GM18867 (cell line): ENCODE measurements around the gene ANO4.
"Not testable (repeated sequence)": the region's sequence is repeated elsewhere in the genome, so short reads cannot be mapped to it uniquely, and the experiment has no call there.

Source experiments
- ATAC-seq: cut with Tn5 transposase; IDR thresholded peaks from one replicate; pipeline ENCODE4 v1.9.1; 2021; ENCODE audit warnings: mild to moderate bottlenecking, moderate library complexity; ENCODE audit not compliant: unreplicated experiment

ANO4 gene

GRCh38 chr12:101027200-101027599 is 232.6 kb downstream of the ANO4 start:
- no peak for ATAC-seq

DNA sequence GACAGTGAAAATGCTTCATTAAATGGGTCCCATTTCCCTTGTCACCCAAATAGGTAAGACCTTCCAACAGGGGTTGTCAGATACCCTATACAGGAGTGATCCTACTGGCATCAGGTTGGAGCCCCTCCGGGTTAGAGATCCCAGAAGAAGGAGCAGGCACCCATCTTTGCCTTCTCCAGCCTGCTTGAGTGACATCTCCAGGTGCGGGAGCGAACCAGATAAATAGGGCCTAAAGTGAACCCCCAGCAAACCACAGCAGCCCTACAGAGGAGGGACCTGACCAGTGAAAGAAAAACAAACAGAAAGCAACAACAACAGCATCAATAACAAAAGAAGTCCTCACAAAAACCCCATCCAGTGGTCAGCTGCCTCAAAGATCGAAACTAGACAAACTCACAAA is 233.2 kb downstream of the ANO4 start:
- no peak for ATAC-seq

- peak; percentile 65 for ATAC-seq
Observed at GRCh38 chr12:101038289-101038871, 243.8 kb downstream of the ANO4 start.

DNA sequence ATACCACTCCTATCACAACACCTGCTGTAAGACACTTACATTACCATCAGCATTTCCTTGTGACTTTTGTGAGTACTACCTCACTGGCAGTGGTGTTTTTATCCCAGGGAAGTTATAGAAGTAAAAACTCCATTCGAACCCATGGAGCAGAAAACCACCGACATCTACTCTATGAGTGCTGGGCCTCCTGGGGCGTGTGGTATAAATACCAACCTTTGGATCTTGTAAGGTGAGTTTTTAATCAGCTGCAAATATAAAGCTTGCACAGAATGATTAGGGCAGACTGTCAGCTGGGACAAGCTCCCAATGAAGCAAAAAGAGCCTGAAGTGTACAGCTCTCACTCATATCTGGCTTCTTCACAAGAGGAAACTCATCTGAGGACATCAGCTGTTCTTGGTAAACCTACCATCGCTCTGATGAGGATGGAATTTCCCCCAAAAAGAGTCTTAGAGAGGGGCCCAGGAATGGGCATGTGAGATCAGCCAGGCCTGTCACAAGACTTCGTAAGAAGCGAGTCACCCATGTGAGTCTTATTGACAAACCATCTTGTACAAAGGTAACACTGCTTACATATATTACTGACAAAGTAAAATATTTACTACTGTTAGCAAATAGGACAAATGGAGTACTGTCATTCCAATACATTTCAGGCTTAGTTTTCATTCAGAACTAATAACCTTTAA is 245.4 kb downstream of the ANO4 start:
- ATAC-seq: no peak

GRCh38 chr12:101040936-101041335 is 246.4 kb downstream of the ANO4 start:
- no peak for ATAC-seq

DNA sequence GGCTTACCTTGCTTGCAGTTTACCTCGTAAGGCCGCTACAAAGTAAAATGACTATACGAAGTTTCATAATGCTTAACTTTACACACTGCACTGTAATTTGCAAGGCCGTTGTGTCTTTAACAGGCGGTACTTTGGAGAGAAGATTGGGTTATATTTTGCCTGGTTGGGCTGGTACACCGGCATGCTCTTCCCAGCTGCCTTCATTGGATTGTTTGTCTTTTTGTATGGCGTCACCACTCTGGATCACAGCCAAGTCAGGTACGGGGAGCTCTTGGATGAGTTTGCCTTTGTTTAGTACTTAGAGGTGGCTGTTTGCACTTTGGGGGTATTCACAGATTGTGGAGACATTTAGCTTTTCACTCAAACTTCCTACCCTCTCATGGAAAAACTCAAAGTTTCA is 247.6 kb downstream of the ANO4 start:
- no peak for ATAC-seq

DNA sequence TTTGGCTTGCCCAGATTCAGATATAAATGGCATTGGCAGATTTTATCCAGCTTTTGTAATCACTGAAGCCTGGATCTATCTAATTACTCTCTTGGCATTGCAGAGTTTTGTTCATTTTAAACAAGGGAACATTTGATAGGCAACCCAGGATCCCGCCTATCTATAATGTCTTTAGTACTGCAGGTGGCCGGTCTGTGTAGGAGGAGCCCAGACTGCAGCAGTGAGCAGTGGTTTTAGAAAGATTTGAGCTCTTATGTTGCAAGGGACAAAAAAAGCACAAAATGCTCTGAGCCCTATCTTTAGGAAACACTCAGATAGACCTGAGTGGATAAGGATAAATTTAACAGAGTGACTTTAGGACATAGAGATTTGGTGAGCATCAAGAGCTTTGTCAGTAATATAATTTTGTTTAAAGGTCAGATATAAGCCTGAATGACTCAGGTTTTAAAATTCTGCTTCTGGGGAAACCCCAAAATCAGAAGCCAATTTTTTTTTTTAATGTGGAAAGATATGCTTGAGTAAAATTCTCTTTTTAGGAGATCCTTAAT is 250.0 kb downstream of the ANO4 start:
- ATAC-seq: no peak

- ATAC-seq: no peak
Observed at GRCh38 chr12:101045486-101046464, 251.2 kb downstream of the ANO4 start.

DNA sequence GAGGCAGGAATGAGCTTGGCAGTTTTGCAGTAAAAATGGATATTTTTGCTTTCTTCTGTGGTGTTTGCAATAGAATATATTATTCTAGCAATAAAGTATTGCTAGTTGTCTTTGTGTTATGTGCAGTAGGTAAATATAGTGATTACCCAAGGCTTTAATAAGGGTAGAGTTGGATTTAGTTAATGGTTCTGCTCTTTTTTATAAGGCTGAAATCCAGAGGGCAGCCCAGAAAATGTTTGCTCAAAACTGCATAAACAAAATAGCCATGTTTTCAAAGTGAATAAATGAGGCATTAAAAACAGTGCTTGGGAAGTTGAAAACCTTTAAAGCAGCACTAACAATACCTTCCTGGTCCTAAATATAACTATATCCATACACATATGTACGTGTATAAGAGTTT is 253.1 kb downstream of the ANO4 start:
- ATAC-seq: no peak

DNA sequence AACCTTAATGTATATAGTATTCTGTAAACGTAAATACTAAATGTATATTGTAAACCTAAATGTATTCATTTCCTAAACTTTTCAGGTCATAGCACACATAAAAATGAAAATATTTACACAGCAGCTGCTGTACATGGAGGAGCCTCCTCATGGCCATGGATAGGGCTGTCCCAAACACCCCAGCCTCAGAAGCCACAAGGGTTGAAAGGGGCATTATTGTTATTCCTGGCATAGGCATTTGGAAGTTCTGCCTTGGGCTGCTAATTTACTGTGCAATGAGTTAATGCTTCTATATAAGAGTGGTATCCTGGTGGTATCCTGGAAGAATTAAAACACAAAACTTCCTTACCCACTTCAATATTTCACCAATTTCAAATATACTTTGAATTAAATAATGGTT is 256.1 kb downstream of the ANO4 start:
- ATAC-seq: no peak

GRCh38 chr12:101051151-101051550 is 256.6 kb downstream of the ANO4 start:
- ATAC-seq: no peak

DNA sequence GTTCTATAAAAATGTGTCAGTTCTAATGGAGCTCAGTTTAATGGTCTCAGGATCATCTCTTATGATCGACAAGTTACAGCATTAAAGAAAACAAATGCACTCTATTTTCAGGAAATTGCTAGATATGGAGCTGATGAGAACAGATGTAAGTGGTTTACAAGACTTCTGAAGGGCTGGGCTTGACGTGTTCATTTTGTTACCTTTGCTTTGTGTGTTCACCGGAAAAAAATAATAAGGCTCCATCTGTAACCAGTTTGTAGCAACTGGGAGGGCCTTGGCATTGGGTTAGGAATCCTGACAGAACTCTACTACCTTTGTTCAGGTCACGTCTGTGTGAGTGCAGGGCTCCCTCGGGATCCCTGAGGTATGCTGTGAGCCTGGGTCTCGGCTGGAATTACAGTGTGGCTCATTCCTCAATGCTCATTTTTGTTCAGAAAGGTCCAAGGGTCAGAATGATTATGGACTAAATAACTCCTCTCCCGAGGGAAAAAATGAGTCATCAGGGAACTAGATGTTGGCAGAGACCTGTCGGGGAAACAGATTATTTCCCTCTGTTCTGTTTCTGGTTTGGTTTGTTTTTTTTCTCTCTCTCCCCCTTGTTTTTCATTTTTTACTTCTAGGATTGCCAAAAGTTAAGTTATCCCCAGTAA is 257.4 kb downstream of the ANO4 start:
- ATAC-seq: no peak

- no peak for ATAC-seq
Observed at GRCh38 chr12:101053203-101053602, 258.6 kb downstream of the ANO4 start.

GRCh38 chr12:101055940-101056339 is 261.4 kb downstream of the ANO4 start:
- no peak for ATAC-seq

DNA sequence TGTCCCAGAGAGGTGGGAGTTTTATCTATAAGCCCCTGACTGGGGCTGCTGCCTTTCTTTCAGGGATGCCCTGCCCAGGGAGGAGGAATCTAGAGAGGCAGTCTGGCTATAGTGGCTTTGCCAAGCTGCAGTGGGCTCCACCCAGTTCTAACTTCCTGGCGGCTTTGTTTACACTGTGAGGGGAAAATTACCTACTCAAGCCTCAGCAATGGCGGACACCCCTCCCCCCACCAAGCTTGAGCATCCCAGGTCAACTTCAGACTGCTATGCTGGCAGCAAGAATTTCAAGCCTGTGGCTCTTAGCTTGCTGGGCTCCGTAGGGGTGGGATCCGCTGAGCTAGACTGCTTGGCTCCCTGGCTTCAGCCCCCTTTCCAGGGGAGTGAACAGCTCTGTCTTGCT is 267.9 kb downstream of the ANO4 start:
- ATAC-seq: not testable (repeated sequence)

DNA sequence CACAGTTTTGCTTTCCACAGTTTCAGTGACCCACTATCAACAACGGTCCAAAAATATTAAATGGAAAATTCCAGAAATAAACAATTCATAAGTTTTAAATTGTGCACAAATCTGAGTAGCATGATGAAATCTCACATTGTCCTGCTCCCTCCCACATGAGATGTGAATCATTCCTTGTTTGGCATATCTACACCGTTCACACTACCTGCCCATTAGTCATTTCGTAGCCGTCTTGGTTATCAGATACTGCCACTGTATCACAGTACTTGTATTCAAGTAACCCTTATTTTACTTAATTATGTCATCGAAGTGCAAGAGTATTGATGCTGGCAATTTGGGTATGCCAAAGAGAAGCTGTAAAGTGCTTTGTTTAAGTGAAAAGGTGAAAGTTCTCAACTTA is 270.1 kb downstream of the ANO4 start:
- no peak for ATAC-seq

DNA sequence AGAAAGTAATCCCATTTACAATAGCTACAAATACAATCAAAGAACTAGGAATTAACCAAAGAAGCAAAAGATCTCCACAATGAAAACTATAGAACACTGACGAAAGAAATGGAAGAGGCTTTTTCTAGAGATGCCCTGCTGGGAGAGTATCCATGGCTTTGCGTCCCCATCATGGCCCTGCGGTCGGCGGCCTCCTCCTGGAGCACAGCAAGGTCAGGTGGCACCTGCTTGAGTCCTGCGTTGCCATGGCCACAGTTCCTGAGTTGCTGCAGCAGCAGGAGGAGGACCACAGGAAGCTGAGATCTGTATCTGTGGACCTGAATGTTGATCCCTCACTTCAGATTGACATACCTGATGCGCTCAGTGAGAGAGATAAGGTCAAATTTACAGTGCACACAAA is 271.9 kb downstream of the ANO4 start:
- no peak for ATAC-seq

- ATAC-seq: no peak
Observed at GRCh38 chr12:101068402-101068801, 273.8 kb downstream of the ANO4 start.

- ATAC-seq: no peak
Observed at GRCh38 chr12:101068836-101069235, 274.3 kb downstream of the ANO4 start.

GRCh38 chr12:101074940-101075680 is 280.5 kb downstream of the ANO4 start:
- ATAC-seq: peak; percentile 79
